Endothelial cell of umbilical vein (primary cell): ENCODE measurements around the gene CNTNAP1. TPM values are rescaled to one million over a fixed set of nuclear protein-coding genes. Genes with fewer than 3 reads are reported as not detected.
A peak's percentile ranks its signal among the peaks of the same experiment; 100 is the strongest.

ENCODE experiments used
- BruUV-seq: library from RNA; stranded (reverse); fragments of 400-500 nt; replicated peaks from 2 replicates; lab custom pipeline; 2021; lab: Mats Ljungman, UMichigan
- CTCF ChIA-PET: fragments of 300-600, 350-600 bp; sonication (Branson Sonifier 250); formaldehyde crosslinking; loops from one replicate; lab custom pipeline; 2021; ENCODE audit warnings: antibody characterized with exemption, inconsistent platforms; lab: Charles Lee
- POLR2A ChIA-PET: fragments of 300-600, 350-600 bp; sonication (Branson Sonifier 250); formaldehyde crosslinking; loops from one replicate; lab custom pipeline; 2021; ENCODE audit warnings: antibody characterized with exemption, inconsistent platforms; lab: Charles Lee
- DNase-seq: peaks from one replicate; pipeline ENCODE4 v3.0.0-alpha.2; 2011; ENCODE audit warnings: low read depth, low spot score
- FAIRE-seq: peaks from 2 replicates; lab custom pipeline; 2011; peaks lifted over from hg19 to GRCh38; lab: Jason Lieb, UNC
- H2AFZ ChIP-seq: 2 replicates; pipeline ENCODE4 v1.6.0; 2012; ENCODE audit warnings: low read depth, low read length, control low read depth, inconsistent platforms
- H3K27ac ChIP-seq: 2 replicates; pipeline ENCODE4 v1.5.1; 2011; ENCODE audit warnings: low read depth, mild to moderate bottlenecking, control low read depth, low read length, moderate library complexity; ENCODE audit not compliant: insufficient read depth
- H3K27me3 ChIP-seq, 2 experiments: 2 replicates each; pipeline versions ENCODE4 v1.6.0 to v1.6.1; 2011; ENCODE audit warnings: low read length in 2 of 2, mixed read lengths in 1 of 2; ENCODE audit not compliant: control insufficient read depth in 2 of 2, insufficient read depth in 2 of 2
- H3K36me3 ChIP-seq, 2 experiments: 2 replicates in 1 of 2; 3 replicates in 1 of 2; pipeline ENCODE4 v1.5.1; 2011; ENCODE audit warnings: low read length in 2 of 2, mild to moderate bottlenecking in 1 of 2, moderate library complexity in 1 of 2; ENCODE audit not compliant: control insufficient read depth in 2 of 2, insufficient read depth in 2 of 2; ENCODE audit errors: extremely low read depth in 1 of 2
- H3K4me1 ChIP-seq: 3 replicates; pipeline ENCODE4 v1.5.1; 2011; ENCODE audit warnings: mild to moderate bottlenecking, low read length; ENCODE audit not compliant: control insufficient read depth, insufficient read depth; ENCODE audit errors: extremely low read depth
- H3K4me2 ChIP-seq: 2 replicates; pipeline ENCODE4 v1.6.1; 2011; ENCODE audit warnings: low read length, control low read depth, mixed read lengths; ENCODE audit not compliant: insufficient read depth
- H3K4me3 ChIP-seq, 3 experiments: fragments of 200-600 bp in 1 of 3; sonication (generic), shearing (Covaris generic) in 1 of 3; replicated peaks in 1 of 3; 2 replicates each; pipeline ENCODE4 v1.5.1; 2011 to 2016; ENCODE audit warnings: control low read depth in 3 of 3, low read length in 3 of 3, mild to moderate bottlenecking in 2 of 3, inconsistent platforms in 1 of 3, low read depth in 1 of 3, moderate library complexity in 1 of 3; ENCODE audit not compliant: insufficient read depth in 1 of 3
- H3K79me2 ChIP-seq: 2 replicates; pipeline ENCODE4 v1.6.0; 2012; ENCODE audit warnings: low read length, inconsistent platforms; ENCODE audit not compliant: control insufficient read depth, insufficient read depth
- H3K9ac ChIP-seq: replicated peaks from 2 replicates; pipeline ENCODE3; 2011; ENCODE audit warnings: low read length, control low read depth; ENCODE audit not compliant: insufficient read depth; ENCODE audit errors: extremely low read depth
- H3K9me1 ChIP-seq: replicated peaks from 3 replicates; pipeline ENCODE4 v1.6.0; 2011; ENCODE audit warnings: mild to moderate bottlenecking, low read length; ENCODE audit not compliant: control insufficient read depth, insufficient read depth; ENCODE audit errors: extremely low read depth
- H3K9me3 ChIP-seq: replicated peaks from 2 replicates; pipeline ENCODE4 v1.5.1; 2012; ENCODE audit warnings: low read length, inconsistent platforms; ENCODE audit not compliant: control insufficient read depth, insufficient read depth
- H4K20me1 ChIP-seq: replicated peaks from 2 replicates; pipeline ENCODE3; 2011; ENCODE audit warnings: mild to moderate bottlenecking, low read length; ENCODE audit not compliant: control insufficient read depth, insufficient read depth; ENCODE audit errors: extremely low read depth
- EZH2 ChIP-seq: IDR thresholded peaks from 2 replicates; pipeline ENCODE4 v1.6.1; 2012; ENCODE audit warnings: borderline replicate concordance, low read depth, mild to moderate bottlenecking, moderate library complexity, low read length, inconsistent platforms; ENCODE audit not compliant: severe bottlenecking
- FOS ChIP-seq: IDR thresholded peaks from 2 replicates; pipeline ENCODE4 v1.6.1; 2011; ENCODE audit warnings: mild to moderate bottlenecking, low read length, moderate library complexity, borderline replicate concordance; ENCODE audit not compliant: insufficient read depth
- GATA2 ChIP-seq: IDR thresholded peaks from 2 replicates; pipeline ENCODE4 v1.7.0; 2011; ENCODE audit warnings: low read depth, mild to moderate bottlenecking, moderate library complexity, mixed read lengths, low read length; ENCODE audit not compliant: insufficient read length, insufficient read depth
- JUN ChIP-seq: IDR thresholded peaks from 2 replicates; pipeline ENCODE4 v1.6.1; 2011; ENCODE audit warnings: borderline replicate concordance, low read depth; ENCODE audit not compliant: insufficient read length, insufficient read depth
- MYC ChIP-seq: IDR thresholded peaks from one replicate; pipeline ENCODE4 v1.6.1; 2011; ENCODE audit warnings: mild to moderate bottlenecking, low read depth, low read length
- POLR2A ChIP-seq: IDR thresholded peaks from 2 replicates; pipeline ENCODE4 v1.6.1; 2012; ENCODE audit warnings: low read depth, mild to moderate bottlenecking, control low read depth, low read length
- POLR2AphosphoS5 ChIP-seq: IDR thresholded peaks from 2 replicates; pipeline ENCODE4 v1.6.1; 2012; ENCODE audit warnings: low read depth, mild to moderate bottlenecking, control low read depth, low read length, moderate library complexity; ENCODE audit not compliant: insufficient read depth
- dilution Hi-C: fragments of 300-500 bp; cut with MboI; formaldehyde crosslinking; loops from one replicate; pipeline ENCODE4 v1.15.0; 2019; ENCODE audit warnings: low sequenced_read_pairs; ENCODE audit not compliant: extremely low pct_ligation_motif_present
- intact Hi-C: fragments of 100-400 bp; cut with micrococcal nuclease; formaldehyde crosslinking; loops from one replicate; pipeline ENCODE4 v1.10.0; 2022
- polyA plus RNA-seq, 4 experiments: library from polyadenylated mRNA; depleted of rRNA in 3 of 4; stranded (reverse) in 3 of 4; unstranded in 1 of 4; fragments of >200 nt; gene quantifications; 2 replicates each; pipeline versions ENCODE4 v1.2.1 to v1.2.3, GENCODE V29; 2011 to 2012; ENCODE audit warnings: missing spikeins in 1 of 4
- total RNA-seq: library from RNA; stranded (reverse); gene quantifications from 2 replicates; pipeline ENCODE4 v1.2.3, GENCODE V29; 2021
- TF ChIP-seq, protein P1 (sequence below), 2 donors: IDR thresholded peaks; 1 replicate in 1 of 2; 2 replicates in 1 of 2; pipeline ENCODE4 v1.5.1; 2011; ENCODE audit warnings: low read length in 2 of 2, mild to moderate bottlenecking in 2 of 2, moderate library complexity in 2 of 2, control low read depth in 1 of 2, inconsistent platforms in 1 of 2, low read depth in 1 of 2; ENCODE audit not compliant: insufficient read depth in 1 of 2; ENCODE audit errors: extremely low read depth in 1 of 2
- TF ChIP-seq, protein P2 (sequence below): IDR thresholded peaks from 2 replicates; pipeline ENCODE4 v1.6.1; 2011; ENCODE audit not compliant: insufficient read depth, insufficient read length

The CNTNAP1 gene
- total and polyA plus RNA-seq, 2 donors (not counting 3 experiments of a cell fraction or from before 2014, with no cell fraction given) = 26.3 to 44.8 TPM

GRCh38 chr17:42667088-42667951 is 15.0 kb upstream of the CNTNAP1 start:
- Histone ChIP-seq H3K9me1 (no peaks in the 10 kb centered on the region), H3K9ac (no peak overlapping the region), H3K79me2 (no peaks in the 10 kb centered on the region), H3K4me3 (no peak overlapping the region), H3K27ac (no peak overlapping the region), H4K20me1 (no peaks in the 10 kb centered on the region), H2AFZ (no peak overlapping the region), H3K27me3 (no peaks in the 10 kb centered on the region), H3K4me1 (peaks cover 7% of the 10 kb centered on the region), H3K4me2 (no peak overlapping the region), H3K9me3 (no peaks in the 10 kb centered on the region), H3K36me3 (peaks cover 11 to 21% of the 10 kb centered on the region in 2 experiments)
- dilution Hi-C loops (no loop called here), intact Hi-C loops (no loop called here)
- TF ChIP-seq POLR2AphosphoS5 (no peak), JUN (peak; percentile 50), FOS (peak; percentile 62), MYC (no peak), POLR2A (no peak), EZH2 (no peak), GATA2 (no peak)
- TF ChIP-seq, protein P1, sequence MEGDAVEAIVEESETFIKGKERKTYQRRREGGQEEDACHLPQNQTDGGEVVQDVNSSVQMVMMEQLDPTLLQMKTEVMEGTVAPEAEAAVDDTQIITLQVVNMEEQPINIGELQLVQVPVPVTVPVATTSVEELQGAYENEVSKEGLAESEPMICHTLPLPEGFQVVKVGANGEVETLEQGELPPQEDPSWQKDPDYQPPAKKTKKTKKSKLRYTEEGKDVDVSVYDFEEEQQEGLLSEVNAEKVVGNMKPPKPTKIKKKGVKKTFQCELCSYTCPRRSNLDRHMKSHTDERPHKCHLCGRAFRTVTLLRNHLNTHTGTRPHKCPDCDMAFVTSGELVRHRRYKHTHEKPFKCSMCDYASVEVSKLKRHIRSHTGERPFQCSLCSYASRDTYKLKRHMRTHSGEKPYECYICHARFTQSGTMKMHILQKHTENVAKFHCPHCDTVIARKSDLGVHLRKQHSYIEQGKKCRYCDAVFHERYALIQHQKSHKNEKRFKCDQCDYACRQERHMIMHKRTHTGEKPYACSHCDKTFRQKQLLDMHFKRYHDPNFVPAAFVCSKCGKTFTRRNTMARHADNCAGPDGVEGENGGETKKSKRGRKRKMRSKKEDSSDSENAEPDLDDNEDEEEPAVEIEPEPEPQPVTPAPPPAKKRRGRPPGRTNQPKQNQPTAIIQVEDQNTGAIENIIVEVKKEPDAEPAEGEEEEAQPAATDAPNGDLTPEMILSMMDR (IDR thresholded peaks at IDR 0.05; ENCODE audit: extremely low read depth in 1 of 2, insufficient read depth in 1 of 2, low read depth in 1 of 2, low read length in 2 of 2) = no peak
- TF ChIP-seq, protein P2, sequence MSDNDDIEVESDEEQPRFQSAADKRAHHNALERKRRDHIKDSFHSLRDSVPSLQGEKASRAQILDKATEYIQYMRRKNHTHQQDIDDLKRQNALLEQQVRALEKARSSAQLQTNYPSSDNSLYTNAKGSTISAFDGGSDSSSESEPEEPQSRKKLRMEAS = no peak
- POLR2A ChIA-PET = interaction anchor here (0.6 kb wide), 1 partner anchor 63 kb away, joined by 10 read pairs; no protein-coding TSS in a partner anchor
- FAIRE-seq = peak; percentile 78
- no TSS peak for BruUV-seq
- peak; percentile 49 for DNase-seq
- CTCF ChIA-PET = interaction anchor here (0.8 to 2.0 kb wide), 7 partner anchors 8 to 89 kb away, joined by 3 to 10 read pairs (median 3); partner anchors contain the start of genes CCR10, CNTNAP1, PSMC3IP and TUBG2
